HG03196 (cell line): ENCODE measurements around the gene SLC6A7.

Experiments used
- ATAC-seq: cut with Tn5 transposase; IDR thresholded peaks from one replicate; pipeline ENCODE4 v1.9.1; 2021; ENCODE audit not compliant: unreplicated experiment

Gene SLC6A7

DNA sequence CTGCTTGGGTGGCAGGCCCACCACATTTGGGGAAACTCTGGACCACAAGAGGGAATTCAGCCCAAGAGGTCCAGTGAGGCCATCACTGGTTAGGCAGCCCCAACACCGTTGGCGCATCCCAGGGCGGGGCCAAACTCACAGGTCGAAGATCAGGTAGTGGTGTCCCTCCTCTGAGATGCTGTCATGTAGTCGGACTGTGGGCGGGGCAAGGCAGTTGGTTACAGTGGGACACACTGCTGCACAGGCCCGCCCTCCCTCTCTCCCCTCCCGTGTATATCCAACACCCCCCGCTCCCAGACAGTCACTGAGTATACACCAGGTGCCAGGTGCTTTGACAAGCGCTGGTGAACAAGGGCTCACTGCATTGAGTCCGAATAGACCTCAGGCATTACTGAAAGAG lies 67.6 kb downstream of the SLC6A7 start:
- no peak for ATAC-seq

DNA sequence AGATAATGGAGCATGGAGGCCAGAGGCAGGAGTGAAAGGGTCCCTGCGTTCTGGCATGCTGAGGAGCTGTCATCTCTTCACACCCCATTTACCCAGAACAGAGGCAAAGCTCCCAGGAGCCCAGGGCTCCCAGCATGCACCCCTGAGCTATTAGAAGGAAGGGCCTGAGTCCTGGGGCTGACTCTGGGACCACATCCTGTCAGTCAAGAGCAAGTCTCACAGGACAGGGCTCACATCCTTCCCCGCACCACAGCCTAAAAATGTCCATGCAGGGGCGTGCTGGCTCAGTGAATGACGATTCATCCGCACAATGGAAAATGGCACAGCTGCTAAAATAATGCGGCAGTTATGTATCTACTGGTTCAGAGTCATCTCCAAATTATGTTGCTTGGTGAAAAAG lies 68.3 kb downstream of the SLC6A7 start:
- ATAC-seq: no peak
